ENCODE measurements around the gene NKX6-1.
A peak's percentile ranks its signal among the peaks of the same experiment; 100 is the strongest.

Gene NKX6-1

GRCh38 chr4:84503495-84504437 lies 4.7 kb upstream of the NKX6-1 start:
- DNase-seq (ENCODE audit: low read depth): peak; percentile 70
- H3K4me3 ChIP-seq (ENCODE audit: low read depth, low read length): no peak overlapping the region
- TF ChIP-seq CTCF (IDR thresholded peaks at IDR 0.05; ENCODE audit: insufficient read depth, low read depth, low read length, missing control alignments): peak; percentile 63

GRCh38 chr4:84502955-84503373 lies 3.9 kb upstream of the NKX6-1 start:
- DNase-seq (ENCODE audit: low read depth): no peak
- no peak overlapping the region for H3K4me3 ChIP-seq (ENCODE audit: low read depth, low read length)
- TF ChIP-seq CTCF (IDR thresholded peaks at IDR 0.05; ENCODE audit: insufficient read depth, low read depth, low read length, missing control alignments): no peak

GRCh38 chr4:84502333-84502954 lies 3.4 kb upstream of the NKX6-1 start:
- DNase-seq (ENCODE audit: low read depth): no peak
- no peak for TF ChIP-seq CTCF (IDR thresholded peaks at IDR 0.05; ENCODE audit: insufficient read depth, low read depth, low read length, missing control alignments)
- H3K4me3 ChIP-seq (ENCODE audit: low read depth, low read length): no peak overlapping the region

- no peak overlapping the region for H3K4me3 ChIP-seq (ENCODE audit: low read depth, low read length)
- DNase-seq (ENCODE audit: low read depth): no peak
These were observed 2.7 kb upstream of the NKX6-1 start for GRCh38 chr4:84501721-84502267.

GRCh38 chr4:84501202-84501503 lies 2.1 kb upstream of the NKX6-1 start:
- no peak for TF ChIP-seq CTCF (IDR thresholded peaks at IDR 0.05; ENCODE audit: insufficient read depth, low read depth, low read length, missing control alignments)
- DNase-seq (ENCODE audit: low read depth): no peak
- no peak overlapping the region for H3K4me3 ChIP-seq (ENCODE audit: low read depth, low read length)

More at GRCh38 chr4:84501721-84502267, 2.7 kb upstream of the NKX6-1 start:
- no peak for TF ChIP-seq CTCF (IDR thresholded peaks at IDR 0.05; ENCODE audit: insufficient read depth, low read depth, low read length, missing control alignments)

- TF ChIP-seq CTCF (IDR thresholded peaks at IDR 0.05; ENCODE audit: insufficient read depth, low read depth, low read length, missing control alignments): no peak
- H3K4me3 ChIP-seq (ENCODE audit: low read depth, low read length): no peak overlapping the region
- DNase-seq (ENCODE audit: low read depth): no peak
These were observed 1.5 kb upstream of the NKX6-1 start for GRCh38 chr4:84500386-84501201.

Data from GM12865 (cell line).